ENCODE results near the gene CALHM5.
"Not testable (repeated sequence)": the region's sequence is repeated elsewhere in the genome, so short reads cannot be mapped to it uniquely, and the experiment has no call there.

The CALHM5 gene, protein sequence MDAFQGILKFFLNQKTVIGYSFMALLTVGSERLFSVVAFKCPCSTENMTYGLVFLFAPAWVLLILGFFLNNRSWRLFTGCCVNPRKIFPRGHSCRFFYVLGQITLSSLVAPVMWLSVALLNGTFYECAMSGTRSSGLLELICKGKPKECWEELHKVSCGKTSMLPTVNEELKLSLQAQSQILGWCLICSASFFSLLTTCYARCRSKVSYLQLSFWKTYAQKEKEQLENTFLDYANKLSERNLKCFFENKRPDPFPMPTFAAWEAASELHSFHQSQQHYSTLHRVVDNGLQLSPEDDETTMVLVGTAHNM

DNA sequence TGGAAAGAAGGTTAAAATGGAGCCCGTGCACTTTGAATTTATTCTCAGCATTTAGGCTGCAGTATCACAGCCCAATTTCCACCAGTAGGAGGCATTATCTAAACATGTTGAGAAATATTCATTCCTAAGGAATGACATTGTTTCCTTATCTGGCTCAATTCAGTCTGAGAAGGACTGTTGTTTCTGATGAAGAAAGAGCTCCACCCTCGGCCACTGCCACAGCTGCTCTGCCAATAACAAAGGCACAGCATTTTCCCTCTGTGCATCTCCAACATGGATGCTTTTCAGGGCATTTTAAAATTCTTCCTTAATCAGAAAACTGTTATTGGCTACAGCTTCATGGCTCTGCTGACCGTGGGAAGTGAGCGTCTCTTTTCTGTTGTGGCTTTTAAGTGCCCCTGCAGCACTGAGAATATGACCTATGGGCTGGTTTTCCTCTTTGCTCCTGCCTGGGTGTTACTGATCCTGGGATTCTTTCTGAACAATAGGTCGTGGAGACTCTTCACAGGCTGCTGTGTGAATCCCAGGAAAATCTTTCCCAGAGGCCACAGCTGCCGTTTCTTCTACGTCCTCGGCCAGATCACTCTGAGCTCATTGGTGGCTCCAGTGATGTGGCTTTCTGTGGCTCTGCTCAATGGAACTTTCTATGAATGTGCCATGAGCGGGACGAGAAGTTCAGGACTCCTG lies at the start of gene CALHM5:
CALHM5 (plus strand) TSS at position 216 of the 687 bp plus-strand sequence; CDS start at position 274, 58 bp downstream.
- DNase-seq (ENCODE audit: low spot score), result peak; percentile 37

- peak; percentile 78 for DNase-seq (ENCODE audit: low spot score)
Measured at GRCh38 chr6:116461932-116462885, 49.2 kb upstream of the CALHM5 start.

- DNase-seq (ENCODE audit: low spot score), result no peak
Measured at GRCh38 chr6:116463301-116463700, 48.1 kb upstream of the CALHM5 start.

DNA sequence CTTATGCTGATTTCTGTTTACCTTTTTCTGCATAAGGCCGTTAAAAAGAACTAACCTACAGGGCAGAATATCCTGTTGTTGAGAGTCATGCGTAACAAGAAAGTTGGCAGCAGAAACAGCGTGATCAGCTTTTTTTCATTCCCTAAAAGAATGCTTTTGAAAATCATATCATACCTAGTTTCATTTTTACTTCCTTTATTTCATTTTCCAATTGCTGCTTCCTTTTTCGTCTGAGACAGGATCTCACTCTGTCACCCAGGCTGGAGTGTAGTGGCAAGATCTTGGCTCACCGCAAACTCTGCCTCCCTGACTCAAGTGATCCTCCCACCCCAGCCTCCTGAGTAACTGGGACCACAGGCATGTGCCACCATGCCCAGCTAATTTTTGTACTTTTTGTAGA lies 46.2 kb upstream of the CALHM5 start:
- no peak for DNase-seq (ENCODE audit: low spot score)

- DNase-seq (ENCODE audit: low spot score), result no peak
Measured at GRCh38 chr6:116467096-116467495, 44.3 kb upstream of the CALHM5 start.

DNA sequence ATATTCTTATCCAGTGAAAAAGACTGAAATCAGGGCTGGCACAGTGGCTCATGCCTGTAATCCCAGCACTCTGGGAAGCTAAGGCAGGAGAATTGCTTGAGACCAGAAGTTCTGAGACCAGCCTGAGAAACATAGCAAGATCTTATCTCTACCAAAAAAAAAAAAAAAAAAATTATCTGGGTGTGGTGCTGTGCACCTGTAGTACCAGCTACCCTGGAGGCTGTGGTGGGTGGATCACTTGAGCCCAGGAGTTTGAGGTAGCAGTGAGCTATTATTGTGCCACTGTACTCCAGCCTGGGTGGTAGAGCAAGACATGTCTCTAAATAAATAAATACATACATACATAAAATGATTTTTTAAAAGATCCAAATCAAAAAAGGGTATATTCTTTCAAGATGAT lies 43.9 kb upstream of the CALHM5 start:
- no peak for DNase-seq (ENCODE audit: low spot score)

- DNase-seq (ENCODE audit: low spot score), result no peak
Measured at GRCh38 chr6:116468293-116468692, 43.1 kb upstream of the CALHM5 start.

- DNase-seq (ENCODE audit: low spot score), result no peak
Measured at GRCh38 chr6:116471531-116471930, 39.9 kb upstream of the CALHM5 start.

- DNase-seq (ENCODE audit: low spot score), result no peak
Measured at GRCh38 chr6:116472706-116473105, 38.7 kb upstream of the CALHM5 start.

DNA sequence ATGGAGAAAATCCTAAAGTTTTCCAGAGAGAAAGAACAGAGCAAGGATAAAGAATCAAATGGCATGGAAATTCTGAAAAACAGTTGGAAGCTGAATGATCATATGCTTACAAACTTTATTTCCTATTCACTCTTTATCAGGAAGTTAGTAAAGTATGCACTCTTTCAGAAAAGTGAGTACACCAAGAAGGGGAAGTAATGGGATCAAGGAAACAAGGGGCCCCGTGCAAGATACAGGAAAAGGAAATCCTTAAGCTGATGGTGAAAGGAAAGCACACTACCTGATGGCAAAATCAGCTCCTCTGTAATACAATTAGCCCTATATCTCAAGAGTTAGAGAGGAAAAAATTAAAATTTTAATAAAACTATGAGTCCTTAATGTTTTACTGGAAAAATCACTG lies 36.3 kb upstream of the CALHM5 start:
- no peak for DNase-seq (ENCODE audit: low spot score)

DNA sequence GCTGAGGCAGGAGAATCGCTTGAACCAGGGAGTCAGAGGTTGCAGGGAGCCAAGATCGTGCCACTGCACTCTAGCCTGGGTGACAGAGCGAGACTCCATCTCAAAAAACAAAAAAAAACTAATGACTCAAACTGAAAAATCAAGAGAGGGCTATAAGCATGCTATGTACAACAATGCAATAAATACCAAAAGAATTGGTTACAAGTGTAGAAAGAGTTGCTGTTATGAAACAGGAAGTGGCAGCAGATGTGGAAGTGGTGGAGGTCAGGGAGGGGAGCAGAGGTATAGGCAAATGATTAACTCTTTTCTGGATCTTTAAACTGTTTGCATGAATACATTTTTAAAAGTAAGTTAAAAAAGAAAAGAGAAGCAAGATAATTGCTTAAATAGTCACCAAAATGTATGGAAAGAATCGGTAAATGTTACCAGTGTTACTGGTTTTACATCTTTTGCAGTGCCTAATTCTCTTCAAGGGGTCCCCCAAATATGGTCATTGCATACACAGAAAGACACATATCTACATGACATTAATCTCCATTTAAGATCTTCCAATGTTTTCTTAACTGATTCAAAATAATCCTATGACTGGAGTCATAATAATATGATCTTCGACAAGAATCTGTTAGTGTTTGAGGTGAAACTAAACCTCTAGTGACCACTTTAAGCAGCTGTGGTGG lies 35.3 kb upstream of the CALHM5 start:
- DNase-seq (ENCODE audit: low spot score), result no peak

GRCh38 chr6:116482780-116483179 lies 28.7 kb upstream of the CALHM5 start:
- no peak for DNase-seq (ENCODE audit: low spot score)

GRCh38 chr6:116483616-116484015 lies 27.8 kb upstream of the CALHM5 start:
- no peak for DNase-seq (ENCODE audit: low spot score)

GRCh38 chr6:116485559-116486184 lies 25.8 kb upstream of the CALHM5 start:
- DNase-seq (ENCODE audit: low spot score), result no peak

GRCh38 chr6:116491610-116492330 lies 19.7 kb upstream of the CALHM5 start:
- DNase-seq (ENCODE audit: low spot score), result no peak

DNA sequence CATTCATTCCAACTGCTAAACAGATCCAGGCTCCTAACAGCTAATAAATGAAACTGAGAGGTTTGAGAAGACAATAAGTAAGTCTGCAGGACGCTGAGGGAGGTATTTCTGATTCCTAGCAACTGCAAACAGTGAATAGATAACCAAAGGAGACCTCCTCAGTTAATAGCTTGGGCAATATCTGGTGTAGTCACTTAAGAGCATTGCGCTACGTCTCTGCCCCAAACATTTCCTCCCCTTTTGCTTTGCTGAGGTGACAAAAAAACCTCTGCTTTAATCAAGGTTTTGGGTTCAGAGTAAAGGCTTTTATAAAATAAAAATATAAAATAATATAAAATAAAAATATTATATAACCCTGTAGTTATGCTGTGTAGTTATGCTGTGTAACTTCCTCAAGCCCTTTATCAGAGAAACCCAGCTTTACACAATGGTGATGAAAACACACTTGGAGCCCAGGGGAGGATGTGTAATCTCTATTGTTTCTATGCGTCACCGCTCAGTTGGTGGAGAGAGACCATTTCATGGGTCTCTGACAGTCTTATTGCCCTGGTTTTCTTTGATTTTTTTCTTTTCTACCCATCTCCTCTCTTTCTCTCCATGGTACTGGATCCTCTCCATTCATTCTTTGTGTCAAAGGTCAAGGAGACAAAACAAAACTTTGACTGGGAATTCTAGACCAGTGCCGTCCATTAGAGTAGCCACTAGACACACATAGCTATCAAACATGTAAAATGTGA lies 18.9 kb upstream of the CALHM5 start:
- DNase-seq (ENCODE audit: low spot score), result no peak

- DNase-seq (ENCODE audit: low spot score), result not testable (repeated sequence)
Measured at GRCh38 chr6:116495161-116495560, 16.3 kb upstream of the CALHM5 start.

- no peak for DNase-seq (ENCODE audit: low spot score)
Measured at GRCh38 chr6:116497113-116497676, 14.2 kb upstream of the CALHM5 start.

GRCh38 chr6:116500969-116501433 lies 10.4 kb upstream of the CALHM5 start:
- DNase-seq (ENCODE audit: low spot score), result no peak

DNA sequence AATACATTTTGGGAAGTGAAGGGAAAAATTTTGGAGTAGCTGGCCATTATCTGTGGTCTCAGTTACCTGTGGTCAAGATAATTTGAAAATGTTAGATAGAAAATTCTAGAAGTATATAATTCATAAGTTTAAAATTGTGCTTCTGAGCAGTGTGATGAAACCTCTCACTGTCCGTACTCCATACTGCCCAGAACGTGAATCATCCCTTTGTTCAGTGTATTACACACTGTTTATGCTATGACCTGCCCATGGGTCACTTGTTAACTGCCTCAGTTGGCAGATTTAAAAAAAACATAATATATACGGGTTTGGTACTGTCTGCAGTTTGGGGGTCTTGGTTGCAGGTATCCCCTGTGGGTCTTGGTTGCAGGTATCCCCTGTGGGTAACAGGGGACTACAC lies 4.1 kb upstream of the CALHM5 start:
- DNase-seq (ENCODE audit: low spot score), result no peak

Data from iPS-NIHi11 (cell line).